Right lobe of liver (tissue), 4 donors: ENCODE results near the gene ILF2.

Experiments used
- POLR2A ChIP-seq: fragments of 450-650 bp; IDR thresholded peaks from one replicate; pipeline ENCODE4 v1.6.1; 2017; ENCODE audit warnings: antibody characterized with exemption, mild to moderate bottlenecking
- TF ChIP-seq, protein P1 (sequence below), 4 donors: fragments of 200-600 bp in 3 of 4; fragments of 450-650 bp in 1 of 4; IDR thresholded peaks; one replicate each; pipeline versions ENCODE4 v1.5.1 to v1.8.0; 2016 to 2022; ENCODE audit warnings: antibody characterized with exemption in 4 of 4, mild to moderate bottlenecking in 2 of 4
- donor health status: DM: no; HTN: no; CAD: no.
- donor health status: DM: no; HTN: no; CAD: no.
- donor health status: DM: no; HTN: yes; CAD: no.

DNA sequence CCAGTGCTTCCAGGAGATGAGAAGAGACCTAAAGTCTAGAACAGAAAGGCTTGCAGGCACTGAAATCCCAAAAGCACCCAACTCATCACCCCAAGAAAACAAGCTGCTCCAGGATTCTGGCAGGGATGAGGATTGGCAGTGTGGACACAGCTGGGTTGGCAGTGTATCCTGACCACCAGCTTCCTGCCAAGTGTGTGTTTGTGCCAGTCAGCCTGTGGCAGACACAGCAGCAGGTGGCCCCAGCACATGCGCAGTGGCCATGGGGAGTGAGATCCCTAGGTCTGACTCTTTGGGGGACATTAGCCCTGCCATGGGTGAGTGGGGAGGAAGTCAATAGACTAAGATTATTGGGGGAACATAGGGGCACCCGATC is 20.9 kb downstream of the ILF2 start:
- TF ChIP-seq, protein P1, sequence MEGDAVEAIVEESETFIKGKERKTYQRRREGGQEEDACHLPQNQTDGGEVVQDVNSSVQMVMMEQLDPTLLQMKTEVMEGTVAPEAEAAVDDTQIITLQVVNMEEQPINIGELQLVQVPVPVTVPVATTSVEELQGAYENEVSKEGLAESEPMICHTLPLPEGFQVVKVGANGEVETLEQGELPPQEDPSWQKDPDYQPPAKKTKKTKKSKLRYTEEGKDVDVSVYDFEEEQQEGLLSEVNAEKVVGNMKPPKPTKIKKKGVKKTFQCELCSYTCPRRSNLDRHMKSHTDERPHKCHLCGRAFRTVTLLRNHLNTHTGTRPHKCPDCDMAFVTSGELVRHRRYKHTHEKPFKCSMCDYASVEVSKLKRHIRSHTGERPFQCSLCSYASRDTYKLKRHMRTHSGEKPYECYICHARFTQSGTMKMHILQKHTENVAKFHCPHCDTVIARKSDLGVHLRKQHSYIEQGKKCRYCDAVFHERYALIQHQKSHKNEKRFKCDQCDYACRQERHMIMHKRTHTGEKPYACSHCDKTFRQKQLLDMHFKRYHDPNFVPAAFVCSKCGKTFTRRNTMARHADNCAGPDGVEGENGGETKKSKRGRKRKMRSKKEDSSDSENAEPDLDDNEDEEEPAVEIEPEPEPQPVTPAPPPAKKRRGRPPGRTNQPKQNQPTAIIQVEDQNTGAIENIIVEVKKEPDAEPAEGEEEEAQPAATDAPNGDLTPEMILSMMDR (IDR thresholded peaks at IDR 0.05), result no peak
- no peak for TF ChIP-seq POLR2A
